Tibial artery (tissue), 4 donors: ENCODE data around the gene THRB.

ENCODE experiments used
- DNase-seq, 2 donors: peaks; one replicate each; pipeline ENCODE4 v3.0.0-alpha.2; 2019
- H3K27ac ChIP-seq, 2 donors: fragments of 200-600 bp; sonication (generic) in 1 of 2; 1 replicate in 1 of 2; 2 replicates in 1 of 2; pipeline ENCODE4 v1.5.1; 2018 to 2019; ENCODE audit warnings: mild to moderate bottlenecking in 1 of 2
- H3K27me3 ChIP-seq, 2 donors: fragments of 200-600 bp; sonication (generic) in 1 of 2; one replicate each; pipeline versions ENCODE4 v1.5.1 to v1.6.0; 2016 to 2019
- H3K36me3 ChIP-seq, 3 donors: fragments of 200-600 bp; sonication (generic) in 2 of 3; one replicate each; pipeline ENCODE4 v1.5.1; 2016 to 2019; ENCODE audit warnings: mild to moderate bottlenecking in 2 of 3
- H3K4me1 ChIP-seq, 4 donors: fragments of 200-600 bp; sonication (generic) in 2 of 4; 1 replicate in 3 of 4; 2 replicates in 1 of 4; pipeline ENCODE4 v1.5.1; 2016 to 2019
- H3K4me3 ChIP-seq, 2 donors: fragments of 200-600 bp; sonication (generic) in 1 of 2; 1 replicate in 1 of 2; 2 replicates in 1 of 2; pipeline ENCODE4 v1.5.1; 2018 to 2019; ENCODE audit warnings: mild to moderate bottlenecking in 2 of 2
- H3K9me3 ChIP-seq, 3 donors: fragments of 200-600 bp; sonication (generic) in 1 of 3; one replicate each; pipeline ENCODE4 v1.5.1; 2016 to 2019
- intact Hi-C: fragments of 100-400 bp; cut with DNase I; formaldehyde crosslinking; loops from one replicate; pipeline ENCODE4 v1.15.0; 2023; ENCODE audit warnings: low total_unique reads
- TF ChIP-seq, protein P1 (sequence below), 2 experiments: fragments of 200-600 bp in 1 of 2; fragments of 450-650 bp in 1 of 2; IDR thresholded peaks; one replicate each; pipeline ENCODE4 v1.5.1; 2017 to 2019; ENCODE audit warnings: antibody characterized with exemption in 2 of 2, mild to moderate bottlenecking in 1 of 2, moderate library complexity in 1 of 2

The THRB gene

DNA sequence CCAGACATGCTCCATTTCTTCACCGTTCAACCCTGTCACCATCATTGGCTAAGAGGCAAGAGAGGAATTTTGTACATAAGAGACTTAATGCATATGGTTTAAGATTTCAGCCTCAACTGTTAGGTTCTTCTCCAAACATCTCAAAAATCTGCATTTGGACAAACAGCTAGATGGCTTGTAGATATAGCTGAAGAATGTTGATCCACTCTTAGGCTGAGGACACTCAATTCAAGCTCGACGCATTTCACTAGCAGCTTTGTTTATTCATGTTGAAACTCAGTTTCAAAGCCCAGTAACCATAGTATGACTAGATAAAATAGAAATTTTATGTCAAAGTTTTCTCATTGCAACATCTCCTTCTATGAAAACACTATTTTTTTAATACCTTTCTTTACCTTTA lies 208.2 kb downstream of the THRB start:
- DNase-seq, result no peak
- H3K27ac ChIP-seq, result peak overlapping the region in 1 of 2 donors; percentile 43
- no peak overlapping the region for H3K4me3 ChIP-seq
- intact Hi-C loops, result no loop called here
- TF ChIP-seq, protein P1, sequence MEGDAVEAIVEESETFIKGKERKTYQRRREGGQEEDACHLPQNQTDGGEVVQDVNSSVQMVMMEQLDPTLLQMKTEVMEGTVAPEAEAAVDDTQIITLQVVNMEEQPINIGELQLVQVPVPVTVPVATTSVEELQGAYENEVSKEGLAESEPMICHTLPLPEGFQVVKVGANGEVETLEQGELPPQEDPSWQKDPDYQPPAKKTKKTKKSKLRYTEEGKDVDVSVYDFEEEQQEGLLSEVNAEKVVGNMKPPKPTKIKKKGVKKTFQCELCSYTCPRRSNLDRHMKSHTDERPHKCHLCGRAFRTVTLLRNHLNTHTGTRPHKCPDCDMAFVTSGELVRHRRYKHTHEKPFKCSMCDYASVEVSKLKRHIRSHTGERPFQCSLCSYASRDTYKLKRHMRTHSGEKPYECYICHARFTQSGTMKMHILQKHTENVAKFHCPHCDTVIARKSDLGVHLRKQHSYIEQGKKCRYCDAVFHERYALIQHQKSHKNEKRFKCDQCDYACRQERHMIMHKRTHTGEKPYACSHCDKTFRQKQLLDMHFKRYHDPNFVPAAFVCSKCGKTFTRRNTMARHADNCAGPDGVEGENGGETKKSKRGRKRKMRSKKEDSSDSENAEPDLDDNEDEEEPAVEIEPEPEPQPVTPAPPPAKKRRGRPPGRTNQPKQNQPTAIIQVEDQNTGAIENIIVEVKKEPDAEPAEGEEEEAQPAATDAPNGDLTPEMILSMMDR (IDR thresholded peaks at IDR 0.05), result no peak
- H3K36me3 ChIP-seq, result no peaks in the 10 kb centered on the region
- H3K9me3 ChIP-seq, result no peaks in the 10 kb centered on the region
- H3K27me3 ChIP-seq, result no peaks in the 10 kb centered on the region
- H3K4me1 ChIP-seq, result peaks cover 0 to 52% (median 35%) of the 10 kb centered on the region in 4 donors

DNA sequence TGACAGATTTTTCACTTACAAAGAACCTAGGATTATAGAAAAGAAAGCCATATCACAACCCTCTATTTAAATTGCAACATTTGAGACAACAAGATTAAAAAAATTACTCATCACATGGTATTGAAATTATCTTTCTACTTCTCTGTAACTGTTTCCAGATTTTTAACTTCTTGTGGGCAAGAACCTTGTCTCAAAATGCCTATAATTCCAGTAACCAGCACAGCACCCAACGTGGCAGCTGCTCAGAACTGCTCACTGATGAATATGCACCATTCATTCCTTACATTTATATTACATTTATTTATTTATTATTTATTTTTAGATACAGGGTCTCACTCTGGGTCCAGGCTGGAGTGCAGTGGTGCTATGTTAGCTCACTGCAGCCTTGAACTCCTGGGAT lies 216.1 kb downstream of the THRB start:
- Histone ChIP-seq H3K36me3 (no peaks in the 10 kb centered on the region), H3K9me3 (no peaks in the 10 kb centered on the region), H3K27me3 (no peaks in the 10 kb centered on the region), H3K4me1 (peaks cover 0 to 21% (median 2%) of the 10 kb centered on the region in 4 donors), H3K27ac (no peak overlapping the region), H3K4me3 (no peak overlapping the region)
- TF ChIP-seq, protein P1 (IDR thresholded peaks at IDR 0.05), result no peak
- DNase-seq, result no peak
- intact Hi-C loops, result loop anchor here (10.0 kb wide), 1 partner anchor 216 kb away; the partner anchor contains the start of gene THRB

- H3K4me1 ChIP-seq, result peaks cover 0 to 57% (median 14%) of the 10 kb centered on the region in 4 donors
- no peak overlapping the region for H3K27ac ChIP-seq
- no peak for DNase-seq
- H3K9me3 ChIP-seq, result no peaks in the 10 kb centered on the region
- TF ChIP-seq, protein P1 (IDR thresholded peaks at IDR 0.05), result no peak
- H3K27me3 ChIP-seq, result no peaks in the 10 kb centered on the region
- intact Hi-C loops, result loop anchor here (10.0 kb wide), 1 partner anchor 221 kb away; the partner anchor contains the start of gene THRB
- no peaks in the 10 kb centered on the region for H3K36me3 ChIP-seq
- H3K4me3 ChIP-seq, result no peak overlapping the region
These were observed 221.2 kb downstream of the THRB start for GRCh38 chr3:24273491-24273890.

DNA sequence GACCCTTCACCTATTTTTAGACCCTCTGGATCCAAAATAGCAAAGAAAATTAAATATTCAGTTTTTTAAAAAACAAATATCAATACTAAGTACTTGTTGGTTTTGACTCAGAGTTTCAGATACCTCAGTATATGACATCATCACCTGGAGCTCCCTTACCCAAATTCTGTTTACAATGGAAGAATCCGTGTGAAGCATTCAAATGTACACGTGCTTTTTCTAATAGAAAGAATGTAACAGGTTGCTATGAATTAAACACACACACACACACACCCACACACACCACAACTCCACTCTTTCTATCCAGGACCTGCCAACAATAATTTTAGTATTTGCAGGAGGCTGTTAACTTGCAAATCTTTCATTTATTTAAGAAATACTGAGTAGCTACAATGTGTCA lies 221.8 kb downstream of the THRB start:
- intact Hi-C loops, result loop anchor here (10.0 kb wide), 1 partner anchor 222 kb away; the partner anchor contains the start of gene THRB
- H3K9me3 ChIP-seq, result no peaks in the 10 kb centered on the region
- H3K27me3 ChIP-seq, result no peaks in the 10 kb centered on the region
- no peak for DNase-seq
- H3K27ac ChIP-seq, result no peak overlapping the region
- no peak overlapping the region for H3K4me3 ChIP-seq
- H3K4me1 ChIP-seq, result peaks cover 0 to 53% (median 13%) of the 10 kb centered on the region in 4 donors
- no peaks in the 10 kb centered on the region for H3K36me3 ChIP-seq
- TF ChIP-seq, protein P1 (IDR thresholded peaks at IDR 0.05), result no peak

GRCh38 chr3:24272408-24272807 lies 222.2 kb downstream of the THRB start:
- no peaks in the 10 kb centered on the region for H3K27me3 ChIP-seq
- H3K4me3 ChIP-seq, result no peak overlapping the region
- TF ChIP-seq, protein P1 (IDR thresholded peaks at IDR 0.05), result no peak
- H3K27ac ChIP-seq, result peak overlapping the region in 1 of 2 donors; percentile 16
- no peak for DNase-seq
- no peaks in the 10 kb centered on the region for H3K36me3 ChIP-seq
- no peaks in the 10 kb centered on the region for H3K9me3 ChIP-seq
- intact Hi-C loops, result loop anchor here (10.0 kb wide), 1 partner anchor 222 kb away; the partner anchor contains the start of gene THRB
- peaks cover 0 to 53% (median 13%) of the 10 kb centered on the region in 4 donors for H3K4me1 ChIP-seq
